ENCODE data around the gene NFIB. TPM values are rescaled to one million over a fixed set of nuclear protein-coding genes. Genes with fewer than 3 reads are reported as not detected.

NFIB gene
- total RNA-seq, 2 donors from 2014 or later, result 47.0 to 65.9 TPM

- no peak for TF ChIP-seq POLR2A (IDR thresholded peaks at IDR 0.05)
- no peak for TF ChIP-seq CTCF (IDR thresholded peaks at IDR 0.05)
- DNase-seq, result peak; percentile 60 to 77 (median 73)
- H3K27ac ChIP-seq, result peak overlapping the region; percentile 39 to 60 (median 48)
These were observed 115.0 kb downstream of the NFIB start for GRCh38 chr9:14198841-14199455.

DNA sequence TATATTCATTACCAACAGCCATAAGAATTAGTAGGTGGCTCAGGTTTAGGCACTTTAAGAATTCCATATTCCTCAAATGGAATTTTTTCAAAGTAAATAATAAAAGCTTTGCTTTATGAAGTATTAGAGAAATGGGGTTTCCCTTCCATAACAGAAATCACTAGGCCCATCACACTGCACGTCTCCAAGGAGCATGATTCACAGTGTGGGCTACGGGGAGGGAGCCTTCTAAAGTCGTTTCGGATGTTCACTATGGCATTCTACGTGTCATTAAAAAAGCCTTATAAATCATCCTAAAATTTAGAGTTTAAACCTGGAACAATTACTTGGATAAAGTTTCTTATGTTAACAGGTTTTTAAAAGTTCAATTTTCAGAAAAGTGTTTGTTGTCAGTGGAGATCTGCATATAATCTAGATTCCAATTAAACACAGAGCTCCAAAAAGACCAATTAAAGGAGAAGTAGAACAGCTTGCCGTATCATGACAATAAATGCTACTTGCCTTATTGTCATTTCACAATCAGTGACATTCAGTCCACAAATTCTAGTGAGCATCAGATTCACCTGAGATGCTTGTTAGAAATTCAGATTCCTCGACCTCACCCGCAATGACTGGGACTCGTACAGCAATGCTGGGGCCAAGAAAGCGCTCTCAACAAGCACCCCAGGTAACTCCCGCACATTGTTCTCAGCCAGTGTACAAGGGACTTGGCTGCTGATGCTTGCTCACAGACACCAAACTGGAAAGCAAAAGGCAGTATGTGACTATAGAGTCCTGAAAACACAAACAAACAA, 115.7 kb downstream of the NFIB start:
- Histone ChIP-seq H3K4me3 (no peak overlapping the region), H3K27ac (peak overlapping the region in 3 of 4 donors; percentile 39 to 60 (median 56)), H3K4me1 (peaks cover 43% of the 10 kb centered on the region), H3K9me3 (no peaks in the 10 kb centered on the region), H3K27me3 (no peaks in the 10 kb centered on the region), H3K36me3 (replicated peaks in 1 of 2; ENCODE audit: insufficient read depth in 1 of 2, low read depth in 2 of 2) (no peaks in the 10 kb centered on the region)
- 84 to 88% methylated on average over 11 of the region's 11 CpGs for WGBS, 2 donors
- DNase-seq (no peak), ATAC-seq (no peak)
- intact Hi-C loops (cut with DNase I), result no loop called here
- TF ChIP-seq CTCF (IDR thresholded peaks at IDR 0.05) (no peak), POLR2A (IDR thresholded peaks at IDR 0.05) (no peak)

More at GRCh38 chr9:14198841-14199455, 115.0 kb downstream of the NFIB start:
- intact Hi-C loops (cut with DNase I), result no loop called here
- no peaks in the 10 kb centered on the region for H3K36me3 ChIP-seq (replicated peaks in 1 of 2; ENCODE audit: insufficient read depth in 1 of 2, low read depth in 2 of 2)
- WGBS, 2 donors, result 13 to 18% methylated on average over 6 of the region's 6 CpGs
- H3K27me3 ChIP-seq, result no peaks in the 10 kb centered on the region
- H3K4me3 ChIP-seq, result no peak overlapping the region
- peak; percentile 71 for ATAC-seq
- peaks cover 50% of the 10 kb centered on the region for H3K4me1 ChIP-seq
- H3K9me3 ChIP-seq, result no peaks in the 10 kb centered on the region

DNA sequence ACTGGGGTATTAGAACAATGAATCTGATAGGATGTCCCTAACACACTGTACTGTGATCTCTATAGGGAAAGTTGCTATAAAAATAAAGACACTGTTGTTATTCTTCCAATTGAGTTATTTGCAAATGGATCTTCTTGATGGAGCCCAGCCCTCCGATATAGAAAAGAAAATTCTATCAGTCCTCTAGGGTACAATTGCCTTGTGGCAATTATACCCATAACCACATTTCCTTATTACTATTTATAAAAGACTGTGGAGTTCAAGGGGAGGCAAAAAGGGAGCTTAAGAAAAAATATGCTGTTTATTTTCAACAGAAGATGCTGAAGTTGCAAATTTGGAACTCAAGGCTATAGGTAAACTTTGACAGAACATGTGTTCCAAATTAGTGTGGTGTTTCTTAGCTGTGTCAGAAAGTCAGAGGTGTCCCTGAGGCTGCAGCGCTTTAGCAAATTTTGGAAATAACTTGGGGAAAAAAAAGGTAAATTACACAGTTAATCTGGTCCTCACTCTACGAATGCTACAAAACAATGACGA, 116.5 kb downstream of the NFIB start:
- H3K27ac ChIP-seq, result no peak overlapping the region
- H3K36me3 ChIP-seq (replicated peaks in 1 of 2; ENCODE audit: insufficient read depth in 1 of 2, low read depth in 2 of 2), result no peaks in the 10 kb centered on the region
- no peak for ATAC-seq
- peaks cover 34% of the 10 kb centered on the region for H3K4me1 ChIP-seq
- intact Hi-C loops (cut with DNase I), result no loop called here
- H3K27me3 ChIP-seq, result no peaks in the 10 kb centered on the region
- DNase-seq, result no peak
- no peak overlapping the region for H3K4me3 ChIP-seq
- WGBS, 2 donors, result 84 to 91% methylated on average over 4 of the region's 4 CpGs
- no peak for TF ChIP-seq POLR2A (IDR thresholded peaks at IDR 0.05)
- no peak for TF ChIP-seq CTCF (IDR thresholded peaks at IDR 0.05)
- no peaks in the 10 kb centered on the region for H3K9me3 ChIP-seq

DNA sequence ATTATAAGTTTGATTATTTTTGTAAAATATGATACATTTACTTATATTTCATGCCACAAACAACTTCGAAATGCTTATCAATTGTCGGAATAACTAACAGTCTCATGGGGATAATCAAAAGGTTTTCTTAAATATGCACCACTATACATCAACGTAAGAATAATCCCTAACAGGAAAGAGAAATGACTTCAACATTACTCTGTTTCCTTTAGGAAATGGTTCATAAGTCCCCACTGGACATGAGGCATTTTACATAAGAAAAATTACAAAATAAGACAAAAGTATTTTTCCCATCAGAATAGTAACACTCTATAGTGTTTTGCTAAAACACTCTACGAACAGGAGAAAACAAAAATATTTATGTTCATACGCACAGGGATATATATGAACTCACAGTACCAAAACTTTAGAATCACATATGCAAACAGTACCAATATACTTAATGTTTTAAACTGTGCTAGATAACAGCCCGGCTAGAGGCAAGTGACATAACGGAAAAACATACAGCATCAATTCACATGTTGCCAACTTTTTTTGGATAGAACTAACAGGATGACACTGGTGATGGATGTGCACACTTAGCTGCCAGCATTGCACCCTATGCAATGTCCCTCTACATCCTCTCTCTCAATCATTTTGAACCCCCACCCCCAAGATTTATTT, 120.5 kb downstream of the NFIB start:
- Histone ChIP-seq H3K4me1 (peaks cover 21% of the 10 kb centered on the region), H3K36me3 (replicated peaks in 1 of 2; ENCODE audit: insufficient read depth in 1 of 2, low read depth in 2 of 2) (no peaks in the 10 kb centered on the region), H3K4me3 (no peak overlapping the region), H3K27me3 (no peaks in the 10 kb centered on the region), H3K9me3 (no peaks in the 10 kb centered on the region), H3K27ac (no peak overlapping the region)
- TF ChIP-seq POLR2A (IDR thresholded peaks at IDR 0.05) (no peak), CTCF (IDR thresholded peaks at IDR 0.05) (no peak)
- WGBS, 2 donors, result 73 to 78% methylated on average over 7 of the region's 7 CpGs
- DNase-seq (no peak), ATAC-seq (no peak)
- intact Hi-C loops (cut with DNase I), result no loop called here

Measured in body of pancreas (tissue), 4 donors.